ENCODE results near the gene GNE.

DNA sequence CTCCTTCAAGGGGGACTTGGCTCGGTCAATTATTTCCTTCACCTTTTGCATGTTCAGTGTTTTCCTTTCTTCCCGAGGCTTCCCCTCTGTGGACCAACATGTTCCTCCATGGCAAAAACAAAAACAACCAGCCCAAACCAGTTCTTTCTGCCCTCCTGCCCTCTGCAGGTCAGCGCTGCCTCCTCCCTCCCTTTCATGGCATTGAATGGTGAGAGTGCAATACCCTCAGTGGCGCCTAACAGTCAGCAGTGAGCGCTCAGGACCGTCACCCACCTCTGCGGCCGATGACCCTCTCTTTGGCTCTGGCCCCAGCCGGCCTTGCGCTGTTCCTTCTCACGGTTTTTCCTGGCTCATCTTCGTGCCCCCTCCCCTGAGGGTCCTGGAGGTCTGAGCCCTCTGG, 34.4 kb upstream of the GNE start:
- no peak for TF ChIP-seq PTBP1 (IDR thresholded peaks at IDR 0.05; ENCODE audit: low read depth, low read length)
- TF ChIP-seq POLR2AphosphoS5 (IDR thresholded peaks at IDR 0.05; ENCODE audit: control insufficient read depth, insufficient read depth, low read depth, low read length) = no peak
- TF ChIP-seq, protein P1, sequence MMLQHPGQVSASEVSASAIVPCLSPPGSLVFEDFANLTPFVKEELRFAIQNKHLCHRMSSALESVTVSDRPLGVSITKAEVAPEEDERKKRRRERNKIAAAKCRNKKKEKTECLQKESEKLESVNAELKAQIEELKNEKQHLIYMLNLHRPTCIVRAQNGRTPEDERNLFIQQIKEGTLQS (IDR thresholded peaks at IDR 0.05) = no peak
- TF ChIP-seq, protein P1 (CRISPR knock-in tag; conservative IDR thresholded peaks at IDR 0.05) = no peak
- TF ChIP-seq, protein P2, sequence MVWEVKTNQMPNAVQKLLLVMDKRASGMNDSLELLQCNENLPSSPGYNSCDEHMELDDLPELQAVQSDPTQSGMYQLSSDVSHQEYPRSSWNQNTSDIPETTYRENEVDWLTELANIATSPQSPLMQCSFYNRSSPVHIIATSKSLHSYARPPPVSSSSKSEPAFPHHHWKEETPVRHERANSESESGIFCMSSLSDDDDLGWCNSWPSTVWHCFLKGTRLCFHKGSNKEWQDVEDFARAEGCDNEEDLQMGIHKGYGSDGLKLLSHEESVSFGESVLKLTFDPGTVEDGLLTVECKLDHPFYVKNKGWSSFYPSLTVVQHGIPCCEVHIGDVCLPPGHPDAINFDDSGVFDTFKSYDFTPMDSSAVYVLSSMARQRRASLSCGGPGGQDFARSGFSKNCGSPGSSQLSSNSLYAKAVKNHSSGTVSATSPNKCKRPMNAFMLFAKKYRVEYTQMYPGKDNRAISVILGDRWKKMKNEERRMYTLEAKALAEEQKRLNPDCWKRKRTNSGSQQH (CRISPR knock-in tag; IDR thresholded peaks at IDR 0.05) = no peak
- no peak for TF ChIP-seq ZNF282 (CRISPR knock-in tag; IDR thresholded peaks at IDR 0.05)
- no peak for TF ChIP-seq CHD4 (IDR thresholded peaks at IDR 0.05; ENCODE audit: insufficient read depth, insufficient replicate concordance, low read depth, low read length, poor library complexity, severe bottlenecking)
- TF ChIP-seq POLR2A (conservative IDR thresholded peaks at IDR 0.05) = no peak
- no peak for TF ChIP-seq CREBBP (IDR thresholded peaks at IDR 0.05; ENCODE audit: low read depth, low read length)
- TF ChIP-seq ZZZ3 (IDR thresholded peaks at IDR 0.05) = no peak
- TF ChIP-seq SREBF2 (CRISPR knock-in tag; IDR thresholded peaks at IDR 0.05) = no peak

All from K562 (cell line).